ENCODE data around the gene UNC13B. TPM values are rescaled to one million over a fixed set of nuclear protein-coding genes. Genes with fewer than 3 reads are reported as not detected.

UNC13B gene
- total and polyA plus RNA-seq, 2 of the 8 experiments (the other 6 are each of a cell fraction or from before 2014, with no cell fraction given) = 23.1 to 51.7 TPM

- Histone ChIP-seq H2BK12ac (ENCODE audit: low read depth, low read length) (no peak overlapping the region), H4K5ac (ENCODE audit: insufficient read length, low read depth, low read length) (no peak overlapping the region), H2BK15ac (ENCODE audit: low read length) (no peak overlapping the region), H4K8ac (ENCODE audit: extremely low read depth, insufficient read depth, low read length) (no peak overlapping the region), H3K4ac (replicated peaks; ENCODE audit: insufficient read length, low read depth, low read length) (no peak overlapping the region), H2BK5ac (ENCODE audit: low read depth, low read length) (no peak overlapping the region), H3K4me2 (ENCODE audit: insufficient read depth in 1 of 2, low read depth in 2 of 2, low read length in 2 of 2) (no peak overlapping the region), H3K27ac (ENCODE audit: low read depth, low read length) (no peak overlapping the region), H3K9ac (replicated peaks in 1 of 4; ENCODE audit: extremely low read depth in 1 of 4, low read depth in 3 of 4, low read length in 3 of 4) (no peak overlapping the region), H3K23me2 (ENCODE audit: low read depth, low read length) (no peaks in the 10 kb centered on the region), H4K91ac (replicated peaks; ENCODE audit: insufficient read length, low read length) (no peak overlapping the region), H3K4me3 (ENCODE audit: extremely low read depth in 1 of 4, insufficient read depth in 2 of 4, low read depth in 3 of 4, low read length in 4 of 4) (no peak overlapping the region), H3K18ac (ENCODE audit: extremely low read depth, low read length) (no peak overlapping the region), H3K23ac (ENCODE audit: insufficient read length) (no peak overlapping the region), H2BK20ac (ENCODE audit: low read length) (no peak overlapping the region), H3K36me3 (ENCODE audit: control insufficient read depth in 2 of 4, insufficient read depth in 4 of 4, low read length in 3 of 4) (no peaks in the 10 kb centered on the region), H4K20me1 (replicated peaks in 1 of 2; ENCODE audit: control insufficient read depth in 1 of 2, insufficient read depth in 2 of 2, low read length in 2 of 2) (no peaks in the 10 kb centered on the region), H2AFZ (ENCODE audit: low read length) (no peak overlapping the region), H2BK120ac (replicated peaks; ENCODE audit: low read depth, low read length) (no peak overlapping the region), H3K4me1 (replicated peaks in 1 of 4; ENCODE audit: control insufficient read depth in 3 of 4, insufficient read depth in 4 of 4, low read length in 3 of 4) (peaks cover 0 to 3% (median 0%) of the 10 kb centered on the region in 4 experiments; a peak in 1 of 7 replicates), H3K56ac (replicated peaks; ENCODE audit: insufficient read length, low read depth, low read length) (no peak overlapping the region), H2AK5ac (ENCODE audit: low read depth, low read length) (no peak overlapping the region), H3K27me3 (replicated peaks in 1 of 4; ENCODE audit: control insufficient read depth in 3 of 4, extremely low read depth in 1 of 4, insufficient read depth in 3 of 4, low read length in 3 of 4) (no peaks in the 10 kb centered on the region), H3K79me1 (ENCODE audit: low read depth, low read length) (no peaks in the 10 kb centered on the region), H3K9me3 (ENCODE audit: insufficient read depth in 2 of 2, low read depth in 1 of 2, low read length in 1 of 2) (peaks cover 0 to 6% of the 10 kb centered on the region in 2 experiments; a peak in 1 of 4 replicates), H3K14ac (ENCODE audit: insufficient read length) (no peak overlapping the region), H3K79me2 (ENCODE audit: control insufficient read depth in 1 of 2, insufficient read depth in 2 of 2, low read length in 2 of 2) (no peaks in the 10 kb centered on the region)
- no peak for DNase-seq (ENCODE audit: low read depth in 1 of 2, low spot score in 2 of 2)
- CTCF ChIA-PET (ENCODE audit: partially characterized antibody) = interaction anchor here (1.0 to 4.6 kb wide), 5 partner anchors 13 to 427 kb away, joined by 3 to 19 read pairs (median 3); no protein-coding TSS in a partner anchor
- no peak for FAIRE-seq
- TF ChIP-seq ASH2L (IDR thresholded peaks at IDR 0.05; ENCODE audit: low read length) (no peak), SP4 (IDR thresholded peaks at IDR 0.05; ENCODE audit: low read length) (no peak), EZH2 (IDR thresholded peaks at IDR 0.05; ENCODE audit: low read depth, low read length, severe bottlenecking) (no peak), CBX5 (IDR thresholded peaks at IDR 0.05; ENCODE audit: low read depth, low read length) (no peak), POLR2AphosphoS5 (IDR thresholded peaks at IDR 0.05; ENCODE audit: low read depth, low read length) (no peak)
- POLR2A ChIA-PET (ENCODE audit: partially characterized antibody) = interaction anchor here (0.7 kb wide), 1 partner anchor 78 kb away, joined by 3 read pairs; no protein-coding TSS in a partner anchor
- WGBS, 2 experiments (ENCODE audit: extremely low coverage in 1 of 2, insufficient coverage in 1 of 2, insufficient read length in 1 of 2, insufficient replicate concordance in 2 of 2, low coverage in 1 of 2, low lambda C conversion rate in 2 of 2, missing lambda C conversion rate in 1 of 2) = 88% methylated on average over 2 of the region's 2 CpGs; no CpG with 5 or more reads in 1 of the 2 experiments
Measured at GRCh38 chr9:35453786-35454185, 292.0 kb downstream of the UNC13B start.
